Karpas-422 (cell line): Measurements from ENCODE around the gene LARGE1. TPM values are rescaled to one million over a fixed set of nuclear protein-coding genes. Genes with fewer than 3 reads are reported as not detected.
A peak's percentile ranks its signal among the peaks of the same experiment; 100 is the strongest.

Source experiments
- DNase-seq: peaks from one replicate; pipeline ENCODE4 v3.0.0-alpha.2; 2015
- H2AFZ ChIP-seq: fragments of 200-600 bp; sonication (generic); 2 replicates; pipeline ENCODE4 v1.6.1; 2014; ENCODE audit warnings: antibody characterized with exemption, low read length, mixed read lengths
- H3K27ac ChIP-seq: fragments of 200-600 bp; sonication (generic); 2 replicates; pipeline ENCODE4 v1.5.1; 2014; ENCODE audit warnings: mild to moderate bottlenecking, low read length, moderate library complexity
- H3K27me3 ChIP-seq: fragments of 200-600 bp; sonication (generic); 2 replicates; pipeline ENCODE4 v1.6.1; 2014; ENCODE audit warnings: low read length, mixed read lengths
- H3K36me3 ChIP-seq: fragments of 200-600 bp; sonication (generic); 2 replicates; pipeline ENCODE4 v1.6.1; 2014; ENCODE audit warnings: low read length, mixed read lengths; ENCODE audit not compliant: insufficient read depth
- H3K4me1 ChIP-seq: fragments of 200-600 bp; sonication (generic); 2 replicates; pipeline ENCODE4 v1.6.1; 2014; ENCODE audit warnings: mild to moderate bottlenecking, low read length, mixed read lengths
- H3K4me2 ChIP-seq: fragments of 200-600 bp; sonication (generic); 2 replicates; pipeline ENCODE4 v1.6.1; 2014; ENCODE audit warnings: low read length, low read depth, mild to moderate bottlenecking; ENCODE audit not compliant: poor library complexity, severe bottlenecking
- H3K4me3 ChIP-seq: fragments of 200-600 bp; sonication (generic); 2 replicates; pipeline ENCODE4 v1.5.1; 2014; ENCODE audit warnings: mild to moderate bottlenecking, antibody characterized with exemption, low read length, mixed read lengths
- H3K79me2 ChIP-seq: fragments of 200-600 bp; sonication (generic); 2 replicates; pipeline ENCODE4 v1.6.1; 2014; ENCODE audit warnings: mild to moderate bottlenecking, low read length, mixed read lengths
- H3K9ac ChIP-seq: fragments of 200-600 bp; sonication (generic); 2 replicates; pipeline ENCODE4 v1.6.0; 2014; ENCODE audit warnings: low read length
- H3K9me2 ChIP-seq: fragments of 200-600 bp; sonication (generic), shearing (Covaris generic); replicated peaks from 2 replicates; pipeline ENCODE4 v1.6.0; 2014; ENCODE audit warnings: mild to moderate bottlenecking, low read length, moderate library complexity; ENCODE audit not compliant: insufficient read depth
- H3K9me3 ChIP-seq: fragments of 300-700, 200-600 bp; sonication (generic); 2 replicates; pipeline ENCODE4 v1.6.1; 2014; ENCODE audit warnings: low read length, mixed read lengths
- H4K20me1 ChIP-seq: fragments of 200-600 bp; sonication (generic); 2 replicates; pipeline ENCODE4 v1.6.1; 2014; ENCODE audit warnings: mild to moderate bottlenecking, antibody characterized with exemption, low read length, low read depth; ENCODE audit not compliant: insufficient read depth
- total RNA-seq: library from RNA; depleted of rRNA; stranded (reverse); fragments of >200 nt; shearing (Covaris generic); gene quantifications from 2 replicates; pipeline ENCODE4 v1.2.3, GENCODE V29; 2014; ENCODE audit warnings: low replicate concordance

The LARGE1 gene
- total RNA-seq, 1 experiment from 2014 or later, result 0.15 TPM

DNA sequence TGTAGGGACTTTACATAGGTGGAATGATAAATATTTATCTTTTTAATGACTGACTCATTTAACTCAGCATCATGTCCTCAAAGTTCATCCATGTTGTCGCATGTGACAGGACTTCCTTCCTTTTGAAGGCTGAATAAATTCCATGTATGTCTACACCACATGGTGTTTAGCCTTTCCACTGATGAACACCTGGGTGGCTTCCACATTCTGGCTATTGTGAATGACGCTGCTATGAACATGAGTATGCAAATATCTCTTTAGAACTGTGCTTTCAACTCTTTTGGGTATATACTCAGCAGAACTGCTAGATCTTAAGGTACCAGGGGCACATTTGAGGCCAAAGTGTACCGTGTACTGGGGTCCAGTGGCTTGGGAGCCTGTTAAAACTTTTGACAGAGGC lies 24.1 kb downstream of the LARGE1 start:
- Histone ChIP-seq H3K4me3 (no peak overlapping the region), H3K4me1 (0 out of 2 replicates have a peak, but pooled peaks cover 3% of the 10 kb centered on the region), H2AFZ (no peak overlapping the region), H3K79me2 (no peaks in the 10 kb centered on the region), H3K9me2 (no peaks in the 10 kb centered on the region), H3K9me3 (no peaks in the 10 kb centered on the region), H3K36me3 (no peaks in the 10 kb centered on the region), H3K9ac (no peak overlapping the region), H3K27me3 (peaks cover 3% of the 10 kb centered on the region; the same call in 1 of the 2 replicates), H3K27ac (no peak overlapping the region), H3K4me2 (no peak overlapping the region), H4K20me1 (no peaks in the 10 kb centered on the region)
- no peak for DNase-seq

DNA sequence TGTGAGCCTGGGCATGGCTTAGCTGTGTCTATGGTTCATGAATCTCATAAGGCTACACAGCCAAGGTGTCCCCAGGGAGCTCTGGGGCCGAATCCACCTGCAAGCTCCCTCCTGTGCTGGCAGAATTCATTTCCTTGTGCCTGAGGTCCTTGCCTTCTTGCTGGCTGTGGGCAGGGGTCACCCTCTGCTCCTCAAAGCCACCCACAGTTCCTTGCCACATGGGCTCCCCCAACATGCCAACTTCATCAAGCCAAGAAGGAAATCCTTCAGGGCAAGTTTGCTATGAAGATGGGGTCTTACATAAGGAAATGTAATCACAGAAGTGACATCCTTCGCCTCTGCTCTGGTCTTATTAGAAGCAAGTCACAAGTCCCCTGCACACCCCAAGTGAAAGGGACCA lies 24.8 kb downstream of the LARGE1 start:
- Histone ChIP-seq H3K4me2 (no peak overlapping the region), H3K4me3 (no peak overlapping the region), H3K9me2 (no peaks in the 10 kb centered on the region), H4K20me1 (no peaks in the 10 kb centered on the region), H3K27ac (no peak overlapping the region), H3K79me2 (no peaks in the 10 kb centered on the region), H3K36me3 (no peaks in the 10 kb centered on the region), H3K9ac (no peak overlapping the region), H3K9me3 (no peaks in the 10 kb centered on the region), H3K27me3 (peaks cover 3% of the 10 kb centered on the region; the same call in 1 of the 2 replicates), H3K4me1 (0 out of 2 replicates have a peak, but pooled peaks cover 3% of the 10 kb centered on the region), H2AFZ (no peak overlapping the region)
- no peak for DNase-seq

DNA sequence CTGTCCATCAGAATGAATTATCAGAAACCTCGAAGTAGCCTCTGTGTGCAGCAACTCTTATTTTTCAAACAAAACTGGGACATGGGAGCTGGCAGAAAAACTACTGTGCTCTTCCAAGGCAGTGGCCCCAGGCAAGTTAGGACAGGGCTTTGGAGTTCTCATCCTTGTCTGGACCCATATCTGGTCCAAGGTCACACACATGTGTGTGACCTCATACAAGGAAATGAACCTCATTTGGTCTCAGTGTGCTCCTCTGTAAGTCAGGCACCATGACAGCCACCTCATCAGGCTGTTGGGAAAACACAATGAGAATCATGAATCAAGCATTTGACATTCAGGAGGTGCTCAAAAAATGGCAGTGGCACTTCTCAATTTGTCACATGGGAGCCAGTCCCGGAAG lies 25.8 kb downstream of the LARGE1 start:
- H3K9me3 ChIP-seq, result no peaks in the 10 kb centered on the region
- peaks cover 12% of the 10 kb centered on the region for H3K4me1 ChIP-seq
- no peak overlapping the region for H2AFZ ChIP-seq
- no peaks in the 10 kb centered on the region for H3K36me3 ChIP-seq
- H3K9me2 ChIP-seq, result no peaks in the 10 kb centered on the region
- H4K20me1 ChIP-seq, result no peaks in the 10 kb centered on the region
- H3K4me3 ChIP-seq, result no peak overlapping the region
- H3K9ac ChIP-seq, result no peak overlapping the region
- peaks cover 2% of the 10 kb centered on the region; the same call in 1 of the 2 replicates for H3K27me3 ChIP-seq
- H3K4me2 ChIP-seq, result no peak overlapping the region
- H3K79me2 ChIP-seq, result no peaks in the 10 kb centered on the region
- H3K27ac ChIP-seq, result no peak overlapping the region
- DNase-seq, result no peak

DNA sequence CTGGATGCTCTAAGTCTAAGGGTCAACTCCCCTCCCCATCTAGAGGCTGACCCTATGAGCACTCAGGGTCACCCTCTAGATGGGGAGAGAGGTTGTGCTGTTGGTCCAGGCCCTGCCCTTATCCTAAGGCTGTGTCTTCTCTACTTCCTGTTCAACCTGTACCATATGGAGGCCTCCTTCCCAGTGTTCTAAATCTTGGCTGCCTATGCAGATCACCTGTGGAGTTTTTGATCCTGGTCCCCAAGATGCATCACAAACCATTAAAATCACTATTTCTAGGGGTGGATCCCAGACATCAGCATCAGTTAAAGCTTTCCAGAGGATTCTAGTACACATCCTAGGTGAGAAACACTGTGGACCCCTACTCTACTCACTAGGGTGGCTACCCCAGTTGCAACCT lies 26.2 kb downstream of the LARGE1 start:
- peaks cover 17% of the 10 kb centered on the region for H3K4me1 ChIP-seq
- H3K9me2 ChIP-seq, result no peaks in the 10 kb centered on the region
- H2AFZ ChIP-seq, result no peak overlapping the region
- no peak overlapping the region for H3K9ac ChIP-seq
- H3K9me3 ChIP-seq, result no peaks in the 10 kb centered on the region
- no peak for DNase-seq
- no peaks in the 10 kb centered on the region for H3K36me3 ChIP-seq
- H3K4me3 ChIP-seq, result no peak overlapping the region
- no peaks in the 10 kb centered on the region for H4K20me1 ChIP-seq
- no peaks in the 10 kb centered on the region for H3K79me2 ChIP-seq
- H3K27me3 ChIP-seq, result no peaks in the 10 kb centered on the region
- no peak overlapping the region for H3K27ac ChIP-seq
- H3K4me2 ChIP-seq, result no peak overlapping the region

DNA sequence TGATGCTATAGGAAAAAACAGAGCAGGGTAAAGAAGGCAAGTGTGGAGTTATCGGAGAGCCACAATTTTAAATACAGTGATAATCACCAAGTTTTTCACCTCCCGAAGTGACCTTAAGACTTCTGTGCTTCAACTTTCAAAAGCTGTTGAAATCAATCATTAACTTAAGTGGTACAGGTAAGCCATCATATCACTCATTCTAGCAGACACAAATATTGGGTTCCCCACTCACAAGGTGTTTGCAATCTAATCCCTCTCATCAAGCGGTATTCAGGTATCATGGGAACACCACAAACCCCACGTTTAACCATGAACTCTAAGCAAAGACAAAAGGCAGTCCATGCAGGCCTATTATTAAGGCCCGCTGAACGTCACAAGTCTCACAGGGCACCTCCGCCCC lies 26.8 kb downstream of the LARGE1 start:
- Histone ChIP-seq H3K9ac (no peak overlapping the region), H3K27ac (no peak overlapping the region), H3K79me2 (no peaks in the 10 kb centered on the region), H3K4me2 (no peak overlapping the region), H3K4me1 (peaks cover 19% of the 10 kb centered on the region), H3K9me3 (no peaks in the 10 kb centered on the region), H3K27me3 (no peaks in the 10 kb centered on the region), H3K9me2 (no peaks in the 10 kb centered on the region), H3K4me3 (no peak overlapping the region), H3K36me3 (no peaks in the 10 kb centered on the region), H2AFZ (no peak overlapping the region), H4K20me1 (no peaks in the 10 kb centered on the region)
- DNase-seq, result no peak

DNA sequence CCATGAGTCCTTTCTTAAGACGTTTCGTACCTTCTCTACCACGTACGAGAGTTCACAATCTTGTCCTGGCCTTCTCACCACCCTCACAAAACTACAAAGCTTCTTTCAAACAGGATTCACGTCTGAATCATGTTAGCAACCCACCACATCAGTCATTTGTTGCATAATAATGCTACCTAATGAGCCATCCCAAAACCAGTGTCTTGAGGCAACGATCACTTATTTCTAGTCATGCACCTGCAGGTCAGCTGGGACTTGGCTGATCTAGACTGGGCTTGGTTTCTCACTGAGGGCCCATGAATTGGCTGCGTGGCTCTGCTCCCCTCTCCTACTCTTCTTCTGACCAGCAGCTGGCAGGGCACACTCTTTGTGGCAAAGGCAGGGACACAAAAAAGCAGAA lies 28.3 kb downstream of the LARGE1 start:
- no peaks in the 10 kb centered on the region for H3K79me2 ChIP-seq

DNA sequence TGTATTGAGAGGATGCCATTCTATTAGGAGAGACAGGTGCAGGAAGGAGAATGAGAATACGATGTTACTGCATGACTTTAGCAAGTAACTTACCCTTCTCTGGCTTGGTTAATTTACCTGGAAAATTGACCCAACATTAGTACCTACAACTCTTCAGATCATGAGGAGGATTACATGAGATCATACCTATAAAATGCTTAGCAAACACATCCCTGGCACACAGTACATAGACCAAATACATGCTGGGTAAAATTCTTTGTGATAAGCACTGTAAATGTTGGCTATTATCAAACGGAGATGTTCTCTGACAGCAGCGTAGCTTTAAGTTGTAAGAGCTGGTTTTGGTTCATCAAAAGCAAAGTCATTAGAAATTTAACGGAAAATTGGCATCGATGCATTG lies 28.8 kb downstream of the LARGE1 start:
- no peaks in the 10 kb centered on the region for H4K20me1 ChIP-seq
- H3K4me1 ChIP-seq, result peaks cover 19% of the 10 kb centered on the region
- no peak overlapping the region for H3K4me2 ChIP-seq
- no peaks in the 10 kb centered on the region for H3K27me3 ChIP-seq
- no peak overlapping the region for H3K9ac ChIP-seq
- no peaks in the 10 kb centered on the region for H3K9me3 ChIP-seq
- H3K36me3 ChIP-seq, result no peaks in the 10 kb centered on the region
- no peak overlapping the region for H3K27ac ChIP-seq
- H2AFZ ChIP-seq, result no peak overlapping the region
- no peak for DNase-seq
- no peaks in the 10 kb centered on the region for H3K79me2 ChIP-seq
- no peaks in the 10 kb centered on the region for H3K9me2 ChIP-seq
- H3K4me3 ChIP-seq, result no peak overlapping the region

More for the DNA sequence above, 28.3 kb downstream of the LARGE1 start:
- H4K20me1 ChIP-seq, result no peaks in the 10 kb centered on the region
- H3K27me3 ChIP-seq, result no peaks in the 10 kb centered on the region
- no peaks in the 10 kb centered on the region for H3K9me3 ChIP-seq
- H2AFZ ChIP-seq, result no peak overlapping the region
- H3K9ac ChIP-seq, result no peak overlapping the region
- no peak overlapping the region for H3K4me3 ChIP-seq
- peaks cover 19% of the 10 kb centered on the region for H3K4me1 ChIP-seq
- H3K27ac ChIP-seq, result no peak overlapping the region
- no peak for DNase-seq
- H3K9me2 ChIP-seq, result no peaks in the 10 kb centered on the region
- H3K36me3 ChIP-seq, result no peaks in the 10 kb centered on the region
- no peak overlapping the region for H3K4me2 ChIP-seq

DNA sequence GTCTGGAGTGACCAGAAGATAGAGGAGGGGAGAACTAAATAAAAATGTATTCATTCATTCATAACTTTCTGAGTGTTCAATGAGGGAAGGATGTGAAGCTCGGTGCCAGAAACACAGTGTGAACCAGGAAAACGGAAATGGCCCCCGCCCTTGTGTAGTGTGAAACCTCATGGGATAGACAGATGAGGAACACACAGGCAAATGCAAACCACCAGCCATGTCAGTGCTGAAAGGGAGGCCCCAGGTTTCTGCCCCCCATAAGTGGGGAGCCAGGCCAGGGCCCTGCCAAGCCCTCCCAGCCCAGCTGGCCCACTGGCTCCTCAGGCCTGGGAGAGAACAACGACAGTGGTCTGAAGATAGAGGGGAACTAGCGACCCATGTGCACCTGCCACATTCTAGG lies 30.5 kb downstream of the LARGE1 start:
- Histone ChIP-seq H4K20me1 (no peaks in the 10 kb centered on the region), H3K4me3 (no peak overlapping the region), H3K4me2 (peak overlapping the region; percentile 39), H3K9me2 (no peaks in the 10 kb centered on the region), H3K27me3 (no peaks in the 10 kb centered on the region), H2AFZ (no peak overlapping the region), H3K4me1 (peaks cover 16% of the 10 kb centered on the region), H3K9me3 (no peaks in the 10 kb centered on the region), H3K27ac (no peak overlapping the region), H3K9ac (no peak overlapping the region), H3K36me3 (no peaks in the 10 kb centered on the region), H3K79me2 (no peaks in the 10 kb centered on the region)
- DNase-seq, result peak; percentile 66

DNA sequence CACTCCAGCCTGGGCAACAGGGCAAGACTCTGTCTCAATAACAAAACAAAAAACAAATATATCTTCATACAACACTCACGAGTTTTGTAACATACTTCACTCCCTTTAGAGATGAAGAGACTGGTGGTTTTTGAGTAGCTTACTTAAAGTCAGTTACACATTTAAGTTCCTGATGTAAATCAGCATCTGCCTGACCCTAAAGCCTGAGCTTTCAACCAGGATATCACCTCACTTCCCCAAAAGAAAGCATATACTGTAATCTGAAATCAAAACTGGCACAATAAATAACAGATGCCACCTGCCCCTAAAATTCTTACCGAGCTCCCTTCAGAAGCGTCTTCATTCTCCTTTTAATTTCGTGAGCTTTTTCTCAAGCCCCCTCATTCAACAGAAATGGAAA lies 31.5 kb downstream of the LARGE1 start:
- Histone ChIP-seq H3K9me3 (no peaks in the 10 kb centered on the region), H2AFZ (no peak overlapping the region), H3K27ac (no peak overlapping the region), H3K79me2 (no peaks in the 10 kb centered on the region), H4K20me1 (no peaks in the 10 kb centered on the region), H3K9me2 (no peaks in the 10 kb centered on the region), H3K4me3 (no peak overlapping the region), H3K4me1 (peaks cover 16% of the 10 kb centered on the region), H3K4me2 (no peak overlapping the region), H3K9ac (no peak overlapping the region), H3K36me3 (no peaks in the 10 kb centered on the region), H3K27me3 (no peaks in the 10 kb centered on the region)
- DNase-seq, result no peak
